NCI-H1694 (cell line): ENCODE data around the gene PRMT7.
A peak's percentile ranks its signal among the peaks of the same experiment; 100 is the strongest.

ENCODE experiments used
- DNase-seq: peaks from one replicate; lab custom pipeline; 2025; lab: John Stamatoyannopoulos, UW

Gene PRMT7

DNA sequence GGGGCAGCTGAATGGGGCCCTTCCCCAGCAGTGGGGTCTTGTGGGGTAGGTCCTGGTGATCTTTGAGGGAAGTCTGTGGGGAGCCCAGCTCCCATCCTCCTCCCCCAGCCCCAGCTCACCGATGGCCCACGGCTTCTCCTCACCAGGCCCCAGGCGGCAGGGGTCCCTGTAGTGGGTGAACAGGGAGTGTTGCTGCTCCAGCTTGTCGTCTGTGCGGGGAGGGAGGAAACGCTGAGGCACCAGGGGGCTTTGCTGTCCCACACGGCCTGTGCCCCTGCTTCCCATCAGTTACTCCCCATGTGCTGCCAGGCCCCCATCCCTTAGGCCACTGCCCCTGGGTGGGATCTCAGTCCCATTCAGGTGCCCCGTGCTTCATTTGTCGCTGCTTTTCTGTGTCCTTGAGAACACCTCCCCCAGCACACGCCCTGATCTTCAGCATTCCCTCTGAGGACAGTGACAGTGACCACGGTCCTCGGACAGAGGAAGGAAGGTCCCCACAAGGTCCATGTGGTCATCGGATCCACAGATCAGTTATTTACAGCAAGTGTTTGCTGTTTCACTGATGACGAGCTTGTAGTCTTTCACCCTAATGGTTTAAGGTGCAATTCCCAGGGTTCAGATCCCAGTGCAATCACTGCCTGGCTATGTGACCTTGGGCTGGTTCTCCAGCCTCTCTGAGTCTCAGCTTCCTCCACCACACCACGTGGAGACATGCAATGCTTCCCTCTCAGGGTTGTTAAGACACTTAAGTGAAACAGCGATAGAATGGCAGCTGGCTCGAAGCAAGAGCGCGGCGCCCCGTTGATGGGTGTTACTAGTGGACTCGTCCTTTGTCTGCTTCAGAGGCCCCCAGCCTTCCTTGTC is 53.1 kb downstream of the PRMT7 start:
- no peak for DNase-seq

DNA sequence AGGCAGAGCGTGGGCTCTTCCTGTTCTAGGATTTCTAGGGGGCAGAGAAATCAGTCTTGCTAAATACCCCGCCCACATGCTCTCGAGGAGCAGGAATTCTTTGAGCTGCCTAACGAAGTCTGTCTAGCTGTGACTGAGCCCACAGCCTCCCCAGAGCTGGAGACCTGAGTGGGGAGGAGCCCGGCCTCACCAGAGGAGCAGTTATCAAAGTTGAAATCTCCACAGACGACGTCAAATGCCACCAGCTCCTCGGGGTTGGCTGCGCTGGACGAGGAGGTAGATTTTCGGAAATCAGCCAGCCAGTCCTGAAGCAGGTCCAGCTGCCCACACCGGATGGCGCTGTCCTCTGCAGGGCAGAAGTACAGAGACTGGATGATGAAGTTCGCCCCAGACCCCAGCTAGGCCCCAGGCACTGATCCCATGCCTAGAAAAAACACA is 53.8 kb downstream of the PRMT7 start:
- no peak for DNase-seq

DNA sequence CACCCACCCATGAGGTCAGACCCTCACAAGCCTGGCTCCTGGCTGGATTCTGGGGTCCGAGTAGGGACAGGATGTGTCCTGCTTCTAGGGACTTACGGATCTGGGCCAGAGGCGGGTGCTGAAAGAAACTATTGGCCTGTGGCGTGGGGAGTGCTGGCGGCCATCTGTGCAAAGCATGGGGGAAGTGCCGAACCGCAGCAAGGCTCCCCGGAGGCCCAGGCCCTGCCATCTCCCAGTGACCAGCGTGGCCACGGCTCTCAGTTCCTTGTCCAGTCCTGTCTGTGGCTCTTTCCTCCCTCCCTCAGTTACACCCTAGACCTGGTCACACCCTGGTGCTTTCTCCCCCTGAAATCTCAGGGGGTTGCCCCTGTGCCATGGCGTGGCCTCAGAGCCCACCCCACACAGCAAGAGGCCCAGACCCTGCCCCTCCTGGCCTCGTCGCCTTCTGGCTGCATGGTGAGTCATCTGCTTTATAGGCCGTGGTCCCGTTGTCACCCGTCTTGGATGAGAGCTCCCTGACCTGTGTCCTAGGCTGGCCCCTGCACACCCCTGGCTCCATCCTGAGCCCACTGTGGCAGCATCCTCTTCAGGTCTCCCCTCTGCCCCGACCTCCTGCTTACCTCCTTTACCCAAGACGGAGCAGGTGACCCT is 54.5 kb downstream of the PRMT7 start:
- DNase-seq = no peak

DNA sequence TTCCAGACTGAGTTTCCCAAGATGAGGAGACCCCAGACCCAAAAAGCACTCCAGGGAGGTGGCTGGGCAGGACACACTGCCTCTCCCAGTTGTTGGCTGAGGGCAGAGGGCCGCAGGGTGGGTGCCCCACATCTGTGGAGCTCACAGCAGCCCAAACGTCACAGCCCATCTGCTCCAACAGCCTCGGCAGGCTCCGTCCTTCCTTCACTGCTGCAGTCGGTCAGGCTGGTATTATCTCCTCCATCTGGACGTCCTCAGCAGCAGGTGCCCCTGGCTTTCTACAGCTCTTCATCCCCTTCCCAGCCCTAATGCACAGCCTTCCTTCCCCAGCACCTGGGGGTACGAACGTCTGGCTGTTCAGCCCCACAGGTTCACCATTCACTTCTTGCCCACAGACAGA is 55.2 kb downstream of the PRMT7 start:
- DNase-seq = no peak

DNA sequence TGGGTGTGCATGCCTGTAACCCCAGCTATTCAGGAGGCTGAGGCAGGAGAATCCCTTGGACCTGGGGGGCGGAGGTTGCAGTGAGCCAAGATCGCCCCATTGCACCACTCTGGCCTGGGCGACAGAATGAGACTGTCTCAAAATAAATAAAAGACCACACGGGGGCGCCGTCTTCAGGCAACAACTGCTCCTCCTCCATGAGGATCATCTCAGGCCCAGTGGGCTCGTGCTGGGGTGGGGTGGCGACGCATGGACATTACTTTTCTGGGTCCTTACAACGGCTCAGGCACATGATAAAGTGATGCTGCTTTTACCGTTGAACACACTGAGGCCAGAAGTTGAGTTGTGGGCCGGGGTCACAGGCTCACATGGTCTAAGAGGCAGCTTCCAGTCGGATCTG is 56.2 kb downstream of the PRMT7 start:
- DNase-seq = peak; percentile 10

DNA sequence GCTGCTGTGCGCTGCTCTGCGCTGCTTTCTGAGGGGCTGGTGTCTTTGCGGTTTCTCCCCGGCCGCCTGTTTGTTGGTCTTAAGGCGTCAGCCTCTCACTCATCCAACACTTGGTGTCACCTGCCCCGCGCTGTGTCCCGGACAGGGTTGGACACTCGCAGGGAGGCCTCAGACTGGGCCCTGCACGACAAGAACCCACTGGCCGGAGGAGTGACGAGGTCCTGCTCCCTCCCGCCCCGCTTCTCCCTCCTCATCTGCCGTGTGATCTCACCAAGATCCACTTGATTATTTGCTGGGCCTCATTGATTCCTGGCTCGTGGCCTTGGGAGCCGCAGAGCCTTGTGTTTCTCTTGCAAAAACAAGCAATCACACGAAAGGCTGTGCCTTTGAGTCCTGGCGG is 56.6 kb downstream of the PRMT7 start:
- DNase-seq = no peak

DNA sequence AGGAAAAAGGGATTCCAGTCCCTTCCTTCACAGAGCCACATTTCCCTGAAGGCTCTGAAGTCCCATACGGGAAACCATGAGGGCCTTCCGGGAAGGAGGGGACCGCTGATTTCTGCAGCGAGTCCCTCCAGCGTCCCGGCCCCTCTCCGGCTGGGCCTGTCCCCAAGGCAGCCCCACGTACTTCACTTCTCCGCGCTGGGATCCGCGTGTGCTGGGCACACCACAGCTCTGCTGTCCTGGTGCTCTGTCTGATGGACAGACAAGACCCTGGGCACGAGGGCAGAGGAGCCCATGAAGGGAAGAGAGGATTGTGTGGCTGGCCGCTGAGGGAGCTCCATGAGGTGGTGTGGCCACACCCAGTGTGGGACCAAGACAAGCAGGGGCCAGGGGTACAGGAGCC is 57.1 kb downstream of the PRMT7 start:
- DNase-seq = no peak

DNA sequence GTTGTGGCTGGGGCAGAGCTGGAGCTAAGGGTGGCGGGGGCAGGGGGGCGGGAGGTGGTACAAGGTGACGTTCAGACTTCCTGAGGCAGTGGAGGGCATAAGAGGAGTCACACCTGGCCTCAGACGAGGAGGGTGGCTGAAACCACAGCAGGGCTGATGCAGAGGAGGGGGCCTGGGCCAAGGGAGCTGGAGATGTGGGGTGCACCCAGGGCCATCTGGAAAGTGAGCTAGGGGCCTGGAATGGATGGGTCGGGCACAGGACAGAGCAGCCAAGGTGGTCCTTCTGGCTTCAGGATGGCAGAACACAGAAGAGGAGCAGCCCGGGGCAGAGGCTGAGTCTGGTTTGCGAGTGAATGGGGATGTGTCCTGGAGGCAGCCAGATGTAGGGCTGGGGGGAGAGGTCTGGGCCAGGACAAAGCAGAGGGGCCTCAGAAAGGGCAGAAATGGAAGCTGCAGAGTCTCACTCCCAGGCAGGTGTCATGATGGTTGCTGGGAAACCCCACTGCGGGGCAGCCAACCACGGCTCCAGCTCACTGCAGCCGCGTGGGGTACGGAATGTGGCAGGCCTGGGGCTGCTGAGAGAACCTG is 57.6 kb downstream of the PRMT7 start:
- no peak for DNase-seq

DNA sequence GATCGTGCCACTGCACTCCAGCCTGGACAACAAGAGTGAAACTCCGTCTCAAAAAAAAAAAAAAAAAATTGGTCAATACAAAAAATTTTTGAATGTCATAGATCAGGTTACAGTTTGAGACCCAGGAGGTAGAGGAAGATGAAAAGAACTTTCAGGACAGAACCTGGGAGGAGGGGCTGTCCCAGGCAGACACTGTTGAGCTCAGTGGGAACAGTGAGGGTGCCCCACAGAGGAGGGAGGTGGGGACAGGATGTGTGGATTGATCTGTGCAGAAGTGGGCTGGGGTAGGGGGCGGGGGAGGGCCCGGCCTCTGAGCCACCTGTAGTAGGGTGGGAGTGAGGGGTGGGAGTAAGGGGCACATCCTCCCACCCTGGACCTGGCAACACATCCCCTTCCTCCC is 58.3 kb downstream of the PRMT7 start:
- no peak for DNase-seq

DNA sequence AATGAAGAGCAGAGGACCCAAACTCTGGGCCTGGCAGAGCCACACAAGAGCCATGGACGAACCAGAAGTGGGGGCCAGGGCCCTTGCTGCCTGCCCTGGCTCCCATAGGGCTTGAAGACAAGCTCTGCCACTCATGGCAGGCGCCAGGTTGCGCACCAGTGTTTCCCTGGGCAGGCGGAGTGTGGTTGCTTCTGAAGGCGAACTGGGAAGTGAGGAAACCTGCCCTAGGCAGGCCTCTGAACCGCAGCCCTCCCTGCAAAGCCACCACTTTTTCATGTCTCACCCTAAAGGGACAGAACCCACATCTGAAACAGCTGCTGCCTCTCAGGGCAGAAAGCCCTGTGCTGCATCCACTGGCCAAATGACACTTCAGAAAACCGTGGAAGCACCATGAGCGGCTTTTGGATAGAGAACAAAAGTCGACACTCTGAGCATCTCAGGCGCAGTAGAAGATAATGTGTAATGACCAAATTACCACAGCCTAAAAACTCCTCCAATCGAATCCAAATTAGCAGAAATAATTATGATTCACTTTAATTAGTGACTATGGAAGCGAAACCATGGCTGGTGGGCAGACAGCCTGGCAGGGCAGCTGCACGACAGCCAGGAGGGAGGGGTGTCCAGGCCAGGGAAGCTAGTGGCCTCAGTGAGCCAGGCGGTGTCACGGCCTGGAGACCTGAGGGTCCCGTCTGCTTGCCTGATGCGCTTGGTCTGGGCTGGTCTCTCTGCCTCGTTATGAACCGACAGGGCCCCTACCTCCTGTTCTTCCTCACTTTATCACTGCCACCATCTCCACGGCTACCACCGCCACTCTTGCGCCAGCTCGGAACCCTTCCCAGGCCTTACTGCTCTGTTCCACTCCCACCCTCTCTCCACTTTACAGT is 59.1 kb downstream of the PRMT7 start:
- no peak for DNase-seq

DNA sequence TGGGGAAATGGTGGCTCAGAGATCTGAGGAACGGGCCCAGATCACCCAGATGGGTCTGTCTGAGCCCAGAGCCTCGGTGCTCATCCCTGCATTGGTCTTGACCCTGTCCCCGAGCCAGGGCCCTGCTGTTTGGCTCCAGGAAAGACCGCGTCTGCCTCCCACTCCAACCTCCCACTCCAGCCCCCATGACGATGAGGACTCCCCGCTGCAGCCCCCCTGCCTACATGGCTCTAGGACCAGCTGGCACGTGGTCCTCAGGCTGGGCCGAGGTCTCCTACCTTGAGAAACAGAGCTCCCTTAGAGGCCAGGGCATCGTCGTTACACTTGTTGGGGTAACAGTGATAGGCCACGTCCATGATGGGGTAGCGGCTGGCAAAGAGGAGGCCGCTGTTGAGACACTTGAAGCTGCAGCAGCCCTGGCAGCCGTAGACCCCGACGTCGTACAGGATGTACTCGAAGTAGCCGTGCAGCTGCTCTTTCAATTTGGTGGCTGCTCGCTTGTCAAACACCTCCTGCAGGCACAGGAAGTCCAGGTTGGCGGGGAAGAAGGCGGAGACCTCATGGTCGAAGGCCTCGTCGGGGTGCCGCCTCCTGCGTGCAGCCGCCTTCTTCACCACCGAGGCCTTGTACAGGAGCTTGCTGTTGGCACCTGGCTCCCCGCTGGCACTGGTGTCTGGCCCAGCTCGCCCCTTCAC is 59.9 kb downstream of the PRMT7 start:
- no peak for DNase-seq

DNA sequence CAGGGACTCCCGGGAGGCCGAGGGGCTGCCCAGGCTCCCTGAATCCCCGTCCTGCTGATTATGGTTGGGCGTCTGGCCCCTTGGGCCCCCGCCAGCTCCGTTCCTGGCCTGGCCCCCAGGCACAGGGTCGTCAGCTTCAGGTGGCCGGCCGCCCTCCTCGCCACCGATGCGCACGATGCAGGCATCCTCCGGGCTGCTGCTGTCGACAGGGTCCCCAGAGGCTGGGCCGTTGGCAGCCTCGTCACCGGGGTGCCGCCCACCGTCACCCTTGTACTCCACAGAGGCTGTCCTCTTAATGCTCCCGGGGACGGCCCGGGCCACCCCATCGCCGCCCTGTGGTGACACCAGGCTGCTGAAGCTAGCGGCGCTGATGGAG is 60.4 kb downstream of the PRMT7 start:
- no peak for DNase-seq

DNA sequence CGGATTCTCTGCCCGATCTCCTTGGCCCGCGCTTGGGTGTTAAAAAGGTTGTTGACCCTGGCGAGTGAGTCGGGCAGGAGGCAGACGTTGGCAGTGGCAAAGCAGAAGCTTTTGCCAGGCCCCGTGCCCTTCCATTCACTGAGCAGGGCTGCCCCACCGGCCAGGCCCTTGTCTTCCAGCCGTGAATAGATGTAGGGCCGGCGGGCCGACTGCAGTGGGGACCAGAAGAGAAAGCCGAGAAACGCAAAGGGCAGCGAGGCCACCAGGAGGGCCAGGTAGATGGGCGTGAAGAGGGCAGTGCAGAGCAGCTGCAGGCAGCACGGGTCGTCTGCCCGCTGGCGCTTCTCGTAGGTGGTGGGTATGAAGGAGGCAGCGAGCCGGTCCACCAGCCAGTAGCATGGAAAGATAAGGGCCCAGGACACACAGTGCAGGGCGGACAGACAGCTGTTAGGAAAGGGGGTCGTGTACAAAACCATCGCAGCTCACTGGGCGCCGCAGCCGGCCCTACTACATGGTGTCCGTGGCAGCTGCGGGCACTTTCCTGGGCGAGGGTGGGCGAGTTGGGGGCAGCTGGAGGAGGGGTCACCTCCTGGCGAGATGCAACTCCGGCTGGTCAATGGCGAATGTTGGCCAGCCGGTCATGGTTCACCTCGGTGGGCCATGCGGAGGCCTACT is 61.0 kb downstream of the PRMT7 start:
- DNase-seq = no peak

DNA sequence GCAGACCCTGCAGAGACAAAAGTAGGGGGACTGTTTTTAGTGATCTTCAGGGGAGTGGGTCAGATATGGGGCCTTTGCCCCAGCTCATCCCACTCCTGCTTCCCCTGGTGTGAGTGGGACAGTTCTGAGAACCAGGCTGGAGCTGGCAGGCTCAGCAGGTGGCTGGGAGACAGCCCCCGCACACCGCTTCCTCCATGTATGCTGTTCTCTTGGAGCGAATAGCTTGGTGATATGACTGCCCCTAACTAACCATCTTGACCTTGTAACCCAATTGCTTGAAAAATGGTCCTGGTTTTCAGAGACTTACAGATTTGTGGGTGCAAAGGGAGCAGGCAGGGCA is 61.5 kb downstream of the PRMT7 start:
- no peak for DNase-seq

DNA sequence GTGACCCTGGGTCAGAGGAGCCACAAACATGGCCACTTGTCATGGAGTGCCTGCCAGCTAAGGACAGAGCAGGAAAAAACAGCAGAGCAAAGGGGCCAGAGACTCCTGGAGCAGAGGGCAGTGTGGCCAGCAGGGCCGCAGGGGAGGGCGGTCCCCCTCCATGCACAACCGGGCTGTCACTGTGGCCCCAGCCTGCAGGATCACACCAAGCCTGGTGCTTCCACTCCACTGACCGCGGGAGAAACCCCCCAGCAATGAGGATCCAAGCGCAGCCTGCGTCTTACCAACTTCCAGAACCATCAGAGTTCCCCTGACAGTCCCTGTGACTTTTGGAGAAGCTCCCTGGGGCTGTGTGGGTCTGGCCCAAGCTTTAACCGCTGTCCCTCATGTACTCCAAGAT is 62.0 kb downstream of the PRMT7 start:
- DNase-seq = no peak

DNA sequence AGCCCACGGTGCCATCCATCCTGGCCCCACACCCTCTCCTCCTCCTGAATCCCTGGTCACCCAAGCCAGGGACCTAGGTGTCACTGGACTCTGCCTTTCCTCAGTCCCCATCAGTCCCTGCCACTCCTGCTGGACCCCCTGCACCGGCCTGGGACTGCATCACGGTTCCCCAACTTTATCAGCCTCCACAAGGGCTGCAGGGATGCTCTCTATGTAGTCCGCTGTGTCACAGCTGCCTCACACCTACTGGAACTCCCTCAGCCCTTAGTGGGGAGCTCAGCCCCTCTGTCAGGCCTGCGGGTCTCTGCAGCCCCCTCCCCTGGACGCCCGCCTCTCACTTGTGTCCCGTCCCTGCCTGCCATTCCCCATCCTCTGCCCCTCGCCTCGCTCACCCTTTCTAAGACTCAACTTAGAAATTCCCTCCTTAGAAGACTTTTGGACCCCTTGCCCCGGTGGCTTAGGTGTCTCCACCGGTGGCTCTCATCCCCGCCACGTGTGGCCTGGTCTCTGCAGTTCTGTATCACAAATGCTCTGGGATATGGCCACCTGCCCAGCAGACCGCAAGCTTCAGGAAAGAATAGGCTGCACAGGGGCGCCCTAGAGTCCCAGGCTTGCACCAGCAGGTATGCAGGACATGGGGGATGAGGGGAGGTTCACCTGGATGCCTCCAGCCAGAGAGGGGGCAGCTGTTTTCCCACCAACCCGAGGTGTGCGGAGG is 62.9 kb downstream of the PRMT7 start:
- no peak for DNase-seq

DNA sequence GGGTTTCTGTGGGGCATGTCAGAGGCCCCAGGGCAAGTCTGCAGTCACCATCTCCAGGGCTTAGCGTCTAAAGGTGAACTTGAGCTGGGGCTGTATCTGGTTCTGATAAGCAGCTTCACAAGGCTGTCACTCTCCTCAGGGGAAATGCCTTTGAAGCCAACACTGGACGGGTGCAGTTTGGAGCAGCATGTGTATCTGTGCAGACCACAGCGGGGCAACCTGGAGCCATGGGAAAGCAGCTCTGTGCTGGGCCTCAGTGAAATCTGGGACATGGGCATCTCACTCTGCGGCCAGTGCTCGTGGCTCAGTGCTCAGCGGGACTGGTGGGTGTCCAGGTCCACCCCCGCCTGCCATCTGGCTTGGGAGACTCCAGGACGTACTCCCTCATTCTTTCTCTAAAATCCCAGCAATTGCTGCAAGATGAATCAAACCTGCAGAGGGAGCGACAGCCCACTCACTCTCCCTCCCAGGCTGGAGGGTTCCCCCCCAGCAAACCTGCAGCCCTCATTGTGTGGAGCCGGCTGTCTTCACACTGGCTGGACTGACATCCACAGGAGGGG is 63.5 kb downstream of the PRMT7 start:
- no peak for DNase-seq

DNA sequence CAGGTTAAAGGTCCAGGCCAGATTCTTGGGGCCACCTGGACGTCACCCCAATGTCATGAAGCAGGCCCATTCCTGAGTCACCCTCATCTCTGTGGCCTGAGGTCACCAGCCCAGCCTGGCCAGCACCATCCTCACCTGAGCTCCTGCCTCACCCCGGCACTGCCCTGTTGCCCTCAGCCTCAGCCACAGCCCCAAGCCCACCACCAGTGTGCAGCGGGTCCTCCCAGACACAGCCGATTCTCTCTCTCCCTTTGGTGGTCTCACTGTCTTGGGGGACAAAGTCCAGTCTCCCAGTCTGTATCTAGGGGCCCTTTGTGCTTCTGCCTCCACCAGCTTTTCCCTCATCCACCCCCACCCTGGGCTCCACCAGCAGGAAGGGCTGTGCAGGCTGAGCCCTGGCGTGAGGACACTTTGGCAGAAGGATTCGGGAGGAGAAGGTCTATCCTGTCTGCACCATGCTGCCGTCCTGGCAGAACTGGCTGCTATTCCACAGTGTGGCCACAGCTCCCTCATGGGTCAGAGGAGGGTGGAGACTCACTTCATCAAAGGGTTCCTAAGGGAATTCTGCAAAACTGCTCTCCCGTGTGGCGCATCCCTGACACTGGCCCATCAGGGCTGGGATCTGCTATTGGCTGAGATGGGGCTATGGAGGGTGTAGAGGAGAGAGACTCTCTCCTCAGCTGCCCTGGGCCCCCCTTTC is 64.3 kb downstream of the PRMT7 start:
- no peak for DNase-seq

DNA sequence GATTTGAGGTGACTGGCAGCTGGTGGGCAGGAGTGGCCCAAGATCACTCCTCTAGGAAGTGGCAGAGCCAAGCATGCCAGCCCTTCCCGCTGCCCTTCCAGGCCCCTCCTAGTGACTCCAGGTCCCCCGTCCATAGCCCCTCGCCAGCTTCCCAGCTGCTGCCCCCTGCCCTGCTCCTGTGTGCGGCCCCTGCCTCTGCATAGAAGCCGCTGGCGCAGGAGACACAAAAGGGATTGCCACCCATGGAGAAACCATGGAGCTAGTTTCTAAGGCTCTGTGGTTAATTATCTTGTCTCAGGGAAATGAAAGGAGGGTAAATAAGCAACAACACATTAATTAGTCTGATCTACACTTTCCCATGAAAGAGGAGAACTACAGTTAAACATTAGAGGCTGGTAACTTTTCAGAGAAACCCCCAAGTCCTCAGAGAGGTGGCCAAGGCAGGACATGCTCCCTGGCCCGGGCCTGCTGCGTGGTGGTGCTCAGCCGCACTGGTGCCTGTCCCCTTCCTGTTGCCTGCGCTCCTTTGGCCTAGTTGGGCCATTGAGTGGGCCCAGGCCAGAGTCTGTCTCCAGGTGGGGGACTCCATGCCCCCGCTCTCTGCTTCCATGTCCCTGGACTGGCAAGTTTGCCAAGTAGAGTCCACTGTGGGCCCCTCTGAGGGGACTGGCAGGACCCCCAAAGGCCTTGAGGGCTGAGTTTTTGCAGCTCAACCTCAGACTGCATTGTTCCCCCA is 65.2 kb downstream of the PRMT7 start:
- DNase-seq = no peak
